ENCODE data around the gene MFF.

DNA sequence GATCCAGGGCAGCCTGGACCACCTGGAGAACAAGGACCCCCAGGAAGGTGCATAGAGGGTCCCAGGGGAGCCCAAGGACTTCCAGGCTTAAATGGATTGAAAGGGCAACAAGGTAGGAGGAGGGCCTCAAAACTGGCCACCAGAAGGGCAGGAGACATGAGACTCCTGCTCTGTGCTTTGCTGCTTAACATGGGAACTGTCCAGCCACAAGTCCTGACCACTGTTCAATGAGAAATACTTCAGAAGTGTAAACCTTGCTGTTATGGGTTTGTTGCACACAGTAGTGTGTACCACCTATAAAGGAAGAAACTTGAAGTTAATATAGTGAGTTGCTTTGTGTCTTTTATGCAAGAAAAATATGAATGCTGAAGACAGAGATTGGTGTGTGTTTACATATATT, 44.2 kb upstream of the MFF start:
- TF ChIP-seq, protein P1, sequence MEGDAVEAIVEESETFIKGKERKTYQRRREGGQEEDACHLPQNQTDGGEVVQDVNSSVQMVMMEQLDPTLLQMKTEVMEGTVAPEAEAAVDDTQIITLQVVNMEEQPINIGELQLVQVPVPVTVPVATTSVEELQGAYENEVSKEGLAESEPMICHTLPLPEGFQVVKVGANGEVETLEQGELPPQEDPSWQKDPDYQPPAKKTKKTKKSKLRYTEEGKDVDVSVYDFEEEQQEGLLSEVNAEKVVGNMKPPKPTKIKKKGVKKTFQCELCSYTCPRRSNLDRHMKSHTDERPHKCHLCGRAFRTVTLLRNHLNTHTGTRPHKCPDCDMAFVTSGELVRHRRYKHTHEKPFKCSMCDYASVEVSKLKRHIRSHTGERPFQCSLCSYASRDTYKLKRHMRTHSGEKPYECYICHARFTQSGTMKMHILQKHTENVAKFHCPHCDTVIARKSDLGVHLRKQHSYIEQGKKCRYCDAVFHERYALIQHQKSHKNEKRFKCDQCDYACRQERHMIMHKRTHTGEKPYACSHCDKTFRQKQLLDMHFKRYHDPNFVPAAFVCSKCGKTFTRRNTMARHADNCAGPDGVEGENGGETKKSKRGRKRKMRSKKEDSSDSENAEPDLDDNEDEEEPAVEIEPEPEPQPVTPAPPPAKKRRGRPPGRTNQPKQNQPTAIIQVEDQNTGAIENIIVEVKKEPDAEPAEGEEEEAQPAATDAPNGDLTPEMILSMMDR (conservative IDR thresholded peaks at IDR 0.05; ENCODE audit: low read length): no peak
- no peak for TF ChIP-seq EZH2phosphoT487 (IDR thresholded peaks at IDR 0.05; ENCODE audit: borderline replicate concordance)
